K562 (cell line): ENCODE measurements around the gene COQ9.

ENCODE experiments used
- BHLHE40 ChIP-seq: IDR thresholded peaks from 2 replicates; pipeline ENCODE4 v1.6.1; 2011; ENCODE audit warnings: low read length, improper control_type of control experiment
- CTBP1 ChIP-seq: fragments of 450-650 bp; IDR thresholded peaks from 2 replicates; pipeline ENCODE4 v1.6.1; 2016; ENCODE audit warnings: borderline replicate concordance
- FOXK1 ChIP-seq: sonication (generic); formaldehyde crosslinking; IDR thresholded peaks from 2 replicates; pipeline ENCODE4 v1.8.0; 2022; ENCODE audit warnings: missing genetic modification reagents, mild to moderate bottlenecking, borderline replicate concordance
- FOXP1 ChIP-seq: sonication (generic); formaldehyde crosslinking; IDR thresholded peaks from 2 replicates; pipeline ENCODE4 v1.8.0; 2022; ENCODE audit warnings: mild to moderate bottlenecking, missing genetic modification reagents
- HNRNPUL1 ChIP-seq: fragments of 200-400 bp; formaldehyde crosslinking; IDR thresholded peaks from 2 replicates; pipeline ENCODE4 v1.6.1; 2017; ENCODE audit warnings: low read length
- MAFK ChIP-seq: IDR thresholded peaks from 2 replicates; pipeline ENCODE4 v1.6.1; 2011; ENCODE audit warnings: low read length, improper control_type of control experiment
- TF ChIP-seq, protein P1 (sequence below), 2 experiments: fragments of 450-650 bp in 1 of 2; IDR thresholded peaks; 2 replicates each; pipeline ENCODE4 v1.6.1; 2011 to 2017; ENCODE audit warnings: low read depth in 2 of 2, antibody characterized with exemption in 1 of 2, borderline replicate concordance in 1 of 2, low read length in 1 of 2, mild to moderate bottlenecking in 1 of 2, mixed read lengths in 1 of 2; ENCODE audit not compliant: control insufficient read depth in 1 of 2

- no peak for TF ChIP-seq HNRNPUL1
- TF ChIP-seq FOXK1 (CRISPR knock-in tag): no peak
- TF ChIP-seq, protein P1, sequence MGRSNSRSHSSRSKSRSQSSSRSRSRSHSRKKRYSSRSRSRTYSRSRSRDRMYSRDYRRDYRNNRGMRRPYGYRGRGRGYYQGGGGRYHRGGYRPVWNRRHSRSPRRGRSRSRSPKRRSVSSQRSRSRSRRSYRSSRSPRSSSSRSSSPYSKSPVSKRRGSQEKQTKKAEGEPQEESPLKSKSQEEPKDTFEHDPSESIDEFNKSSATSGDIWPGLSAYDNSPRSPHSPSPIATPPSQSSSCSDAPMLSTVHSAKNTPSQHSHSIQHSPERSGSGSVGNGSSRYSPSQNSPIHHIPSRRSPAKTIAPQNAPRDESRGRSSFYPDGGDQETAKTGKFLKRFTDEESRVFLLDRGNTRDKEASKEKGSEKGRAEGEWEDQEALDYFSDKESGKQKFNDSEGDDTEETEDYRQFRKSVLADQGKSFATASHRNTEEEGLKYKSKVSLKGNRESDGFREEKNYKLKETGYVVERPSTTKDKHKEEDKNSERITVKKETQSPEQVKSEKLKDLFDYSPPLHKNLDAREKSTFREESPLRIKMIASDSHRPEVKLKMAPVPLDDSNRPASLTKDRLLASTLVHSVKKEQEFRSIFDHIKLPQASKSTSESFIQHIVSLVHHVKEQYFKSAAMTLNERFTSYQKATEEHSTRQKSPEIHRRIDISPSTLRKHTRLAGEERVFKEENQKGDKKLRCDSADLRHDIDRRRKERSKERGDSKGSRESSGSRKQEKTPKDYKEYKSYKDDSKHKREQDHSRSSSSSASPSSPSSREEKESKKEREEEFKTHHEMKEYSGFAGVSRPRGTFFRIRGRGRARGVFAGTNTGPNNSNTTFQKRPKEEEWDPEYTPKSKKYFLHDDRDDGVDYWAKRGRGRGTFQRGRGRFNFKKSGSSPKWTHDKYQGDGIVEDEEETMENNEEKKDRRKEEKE (IDR thresholded peaks at IDR 0.05; ENCODE audit: borderline replicate concordance in 1 of 2, control insufficient read depth in 1 of 2, low read depth in 2 of 2, low read length in 1 of 2): no peak
- no peak for TF ChIP-seq MAFK
- no peak; the same call in 1 of the 2 replicates for TF ChIP-seq BHLHE40
- TF ChIP-seq CTBP1: peak; percentile 50; the same call in 1 of the 2 replicates
- TF ChIP-seq FOXP1 (CRISPR knock-in tag): no peak
Observed at GRCh38 chr16:57447186-57447962, at the start of gene COQ9, which contains the start of gene CIAPIN1.
